ENCODE data around the gene ASB3. TPM values are rescaled to one million over a fixed set of nuclear protein-coding genes. Genes with fewer than 3 reads are reported as not detected.

Gene ASB3, protein sequence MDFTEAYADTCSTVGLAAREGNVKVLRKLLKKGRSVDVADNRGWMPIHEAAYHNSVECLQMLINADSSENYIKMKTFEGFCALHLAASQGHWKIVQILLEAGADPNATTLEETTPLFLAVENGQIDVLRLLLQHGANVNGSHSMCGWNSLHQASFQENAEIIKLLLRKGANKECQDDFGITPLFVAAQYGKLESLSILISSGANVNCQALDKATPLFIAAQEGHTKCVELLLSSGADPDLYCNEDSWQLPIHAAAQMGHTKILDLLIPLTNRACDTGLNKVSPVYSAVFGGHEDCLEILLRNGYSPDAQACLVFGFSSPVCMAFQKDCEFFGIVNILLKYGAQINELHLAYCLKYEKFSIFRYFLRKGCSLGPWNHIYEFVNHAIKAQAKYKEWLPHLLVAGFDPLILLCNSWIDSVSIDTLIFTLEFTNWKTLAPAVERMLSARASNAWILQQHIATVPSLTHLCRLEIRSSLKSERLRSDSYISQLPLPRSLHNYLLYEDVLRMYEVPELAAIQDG
- total RNA-seq = 23.1 and 23.8 TPM in 2 replicates

DNA sequence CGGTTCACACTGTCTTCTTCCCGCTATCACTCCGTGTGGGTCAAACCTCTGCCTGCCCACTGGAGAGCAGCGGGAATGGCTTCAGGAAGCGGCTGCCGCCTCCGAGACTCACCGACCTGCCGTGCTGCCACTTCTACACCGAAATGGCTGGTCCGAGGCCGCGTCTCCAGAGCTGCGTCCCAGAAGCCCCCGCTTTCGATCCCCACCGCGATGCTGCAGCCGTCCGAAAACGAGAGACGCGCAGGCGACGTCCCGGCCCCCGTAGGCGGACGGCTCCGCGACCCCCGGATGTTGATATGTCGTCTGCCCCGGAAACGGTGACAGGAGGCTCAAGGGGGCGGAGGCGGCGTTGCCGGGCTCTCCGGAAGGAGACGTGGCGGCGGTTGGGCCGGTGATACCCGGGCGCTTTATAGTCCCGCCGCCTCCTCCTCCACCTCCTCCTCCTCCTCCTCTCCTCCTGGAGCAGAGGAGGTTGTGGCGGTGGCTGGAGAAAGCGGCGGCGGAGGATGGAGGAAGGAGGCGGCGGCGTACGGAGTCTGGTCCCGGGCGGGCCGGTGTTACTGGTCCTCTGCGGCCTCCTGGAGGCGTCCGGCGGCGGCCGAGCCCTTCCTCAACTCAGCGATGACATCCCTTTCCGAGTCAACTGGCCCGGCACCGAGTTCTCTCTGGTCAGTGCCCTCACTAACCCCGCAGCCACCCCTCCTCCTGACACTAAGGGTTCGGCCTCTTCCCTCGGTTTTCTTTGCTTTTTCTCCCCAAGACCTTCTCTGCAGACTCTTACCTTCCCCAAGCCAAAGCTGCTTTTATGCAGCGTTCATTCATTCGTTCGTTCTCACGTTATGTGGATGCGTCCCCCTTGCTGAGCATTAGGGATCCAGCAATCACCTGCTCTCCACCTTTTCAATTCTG is at the start of gene ASB3, which contains the start of gene ERLEC1:
TSS of gene ASB3 (minus strand) at position 249 of the 909 bp plus-strand sequence. CDS start 21,381 bp downstream, outside the sequence.
TSS of gene ERLEC1 (plus strand) at position 340 of the 909 bp plus-strand sequence. CDS start at position 507, 167 bp downstream.

DNA sequence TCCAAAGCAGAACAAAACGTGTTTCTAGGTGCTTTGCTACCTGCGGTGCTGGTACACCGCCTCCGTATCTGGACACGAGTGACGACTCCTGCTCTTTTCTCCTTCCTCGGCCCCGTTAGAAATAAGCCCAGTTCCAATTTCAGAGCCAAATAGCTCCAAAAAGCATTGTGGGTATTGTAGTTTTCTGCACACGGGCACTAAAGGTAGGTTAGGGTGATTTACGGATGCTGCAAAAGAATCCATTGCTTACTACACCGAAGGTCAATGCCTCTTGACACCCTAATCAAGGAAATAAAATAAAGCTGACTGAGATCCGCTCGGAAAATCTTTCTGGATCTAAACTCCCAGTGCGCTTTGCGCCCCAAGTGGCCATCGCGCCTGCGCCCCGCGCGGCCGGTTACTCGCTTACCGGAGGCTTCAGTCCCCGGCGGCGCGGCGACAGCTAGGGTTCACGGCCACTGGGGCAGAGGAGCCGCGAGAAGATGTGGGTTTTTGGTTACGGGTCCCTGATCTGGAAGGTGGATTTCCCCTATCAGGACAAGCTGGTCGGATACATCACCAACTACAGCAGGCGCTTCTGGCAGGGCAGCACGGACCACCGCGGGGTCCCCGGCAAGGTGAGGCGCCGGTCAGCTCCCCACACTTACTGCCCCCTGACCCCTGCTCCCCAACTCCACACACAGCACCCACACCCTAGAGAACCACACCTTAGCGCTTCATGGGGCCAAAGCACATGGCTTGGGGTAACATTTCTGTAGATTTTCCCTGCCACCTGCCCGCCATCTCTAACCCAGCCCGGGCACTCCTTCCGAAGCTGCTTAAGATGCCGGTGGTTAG is 19.1 kb downstream of the ASB3 start, which contains the start of gene CHAC2:
TSS of gene CHAC2 (plus strand) at position 400 of the 837 bp plus-strand sequence. CDS start at position 483, 83 bp downstream.

Other genes starting within 250 kb of the ASB3 start
- 2.2 and 3.4 TPM in 2 replicates for gene CHAC2, start 19.1 kb downstream of the ASB3 start, total RNA-seq
- 146 and 163 TPM in 2 replicates for gene ERLEC1, start 91 bp upstream of the ASB3 start, total RNA-seq
- gene GPR75, start 73.0 kb upstream of the ASB3 start, total RNA-seq = 0.79 and 0.99 TPM in 2 replicates
- 26.4 and 31.8 TPM in 2 replicates for gene PSME4, start 184.0 kb upstream of the ASB3 start, total RNA-seq

All from aortic smooth muscle cell (primary cell).